Upper lobe of right lung (tissue), 1 donor: ENCODE measurements around the gene TMEM63C. TPM values are rescaled to one million over a fixed set of nuclear protein-coding genes. Genes with fewer than 3 reads are reported as not detected.

Experiments used
- ATAC-seq: fragments of 200-7000 bp; cut with Tn5 transposase; one replicate; pipeline ENCODE4 v1.9.1; 2020; ENCODE audit warnings: mild to moderate bottlenecking, moderate library complexity
- DNase-seq: peaks from one replicate; pipeline ENCODE4 v3.0.0-alpha.2; 2020
- H3K27ac ChIP-seq: fragments of 200-600 bp; one replicate; pipeline ENCODE4 v1.8.0; 2022
- H3K27me3 ChIP-seq: fragments of 200-600 bp; one replicate; pipeline ENCODE4 v1.8.0; 2022; ENCODE audit warnings: mild to moderate bottlenecking
- H3K36me3 ChIP-seq: fragments of 200-600 bp; one replicate; pipeline ENCODE4 v1.8.0; 2022
- H3K4me1 ChIP-seq: fragments of 200-600 bp; one replicate; pipeline ENCODE4 v1.8.0; 2022
- H3K4me3 ChIP-seq: fragments of 200-600 bp; one replicate; pipeline ENCODE4 v1.8.0; 2022; ENCODE audit warnings: mild to moderate bottlenecking
- H3K9me3 ChIP-seq: fragments of 200-600 bp; one replicate; pipeline ENCODE4 v1.8.0; 2022
- CTCF ChIP-seq: fragments of 200-600 bp; IDR thresholded peaks from one replicate; pipeline ENCODE4 v1.8.0; 2022; ENCODE audit warnings: antibody characterized with exemption
- intact Hi-C: fragments of 100-400 bp; cut with DNase I; formaldehyde crosslinking; loops from one replicate; pipeline ENCODE4 v1.11.0; 2022
- total RNA-seq: library from RNA; stranded (reverse); fragmentation: NEBNext Ultra II Directional; extraction: Animal tissue kit (Norgen Biotek cat#: 25700); gene quantifications from one replicate; pipeline ENCODE4 v1.2.1, GENCODE V29; 2021
- donor health status: DM: no; HTN: yes; CAD: no; lungs with severe emphysema.

The TMEM63C gene
- total RNA-seq, 1 donor from 2014 or later, result 0.06 TPM

- no peaks in the 10 kb centered on the region for H3K4me1 ChIP-seq
- H3K4me3 ChIP-seq, result no peak overlapping the region
- no peaks in the 10 kb centered on the region for H3K9me3 ChIP-seq
- H3K27me3 ChIP-seq, result no peaks in the 10 kb centered on the region
- intact Hi-C loops, result no loop called here
- H3K36me3 ChIP-seq, result peaks cover 85% of the 10 kb centered on the region
- no peak overlapping the region for H3K27ac ChIP-seq
- no peak for TF ChIP-seq CTCF
- no peak for DNase-seq
- no peak for ATAC-seq
These were observed 102.5 kb downstream of the TMEM63C start for GRCh38 chr14:77284066-77284465.

- Histone ChIP-seq H3K27ac (no peak overlapping the region), H3K27me3 (no peaks in the 10 kb centered on the region), H3K9me3 (no peaks in the 10 kb centered on the region), H3K4me3 (no peak overlapping the region), H3K4me1 (no peaks in the 10 kb centered on the region), H3K36me3 (peaks cover 81% of the 10 kb centered on the region)
- intact Hi-C loops, result no loop called here
- ATAC-seq (no peak), DNase-seq (no peak)
- TF ChIP-seq CTCF, result no peak
These were observed 102.9 kb downstream of the TMEM63C start for GRCh38 chr14:77284466-77284865.

GRCh38 chr14:77286576-77286975 is 105.0 kb downstream of the TMEM63C start:
- Histone ChIP-seq H3K9me3 (no peaks in the 10 kb centered on the region), H3K4me3 (no peak overlapping the region), H3K36me3 (peaks cover 82% of the 10 kb centered on the region), H3K4me1 (no peaks in the 10 kb centered on the region), H3K27ac (no peak overlapping the region), H3K27me3 (no peaks in the 10 kb centered on the region)
- intact Hi-C loops, result no loop called here
- no peak for TF ChIP-seq CTCF
- DNase-seq, result no peak
- ATAC-seq, result no peak

- Histone ChIP-seq H3K27me3 (no peaks in the 10 kb centered on the region), H3K36me3 (peaks cover 42% of the 10 kb centered on the region), H3K4me3 (no peak overlapping the region), H3K9me3 (no peaks in the 10 kb centered on the region), H3K27ac (no peak overlapping the region), H3K4me1 (no peaks in the 10 kb centered on the region)
- intact Hi-C loops, result no loop called here
- ATAC-seq, result no peak
- TF ChIP-seq CTCF, result no peak
- no peak for DNase-seq
These were observed 109.1 kb downstream of the TMEM63C start for GRCh38 chr14:77290705-77291104.

GRCh38 chr14:77296155-77296554 is 114.6 kb downstream of the TMEM63C start:
- peaks cover 23% of the 10 kb centered on the region for H3K36me3 ChIP-seq
- no peak for TF ChIP-seq CTCF
- DNase-seq (no peak), ATAC-seq (peak; percentile 8)
- H3K4me3 ChIP-seq, result no peak overlapping the region
- H3K27me3 ChIP-seq, result no peaks in the 10 kb centered on the region
- H3K27ac ChIP-seq, result no peak overlapping the region
- H3K9me3 ChIP-seq, result no peaks in the 10 kb centered on the region
- intact Hi-C loops, result no loop called here
- no peaks in the 10 kb centered on the region for H3K4me1 ChIP-seq

- no peak for TF ChIP-seq CTCF
- intact Hi-C loops, result no loop called here
- peaks cover 22% of the 10 kb centered on the region for H3K36me3 ChIP-seq
- no peaks in the 10 kb centered on the region for H3K9me3 ChIP-seq
- no peaks in the 10 kb centered on the region for H3K27me3 ChIP-seq
- no peaks in the 10 kb centered on the region for H3K4me1 ChIP-seq
- no peak overlapping the region for H3K27ac ChIP-seq
- DNase-seq (no peak), ATAC-seq (no peak)
- H3K4me3 ChIP-seq, result no peak overlapping the region
These were observed 115.3 kb downstream of the TMEM63C start for GRCh38 chr14:77296906-77297305.
